ENCODE results near the gene MAMLD1. TPM values are rescaled to one million over a fixed set of nuclear protein-coding genes. Genes with fewer than 3 reads are reported as not detected.

MAMLD1 gene
- total RNA-seq, result 1 to 10 TPM; 1.9 to 2.1 TPM

DNA sequence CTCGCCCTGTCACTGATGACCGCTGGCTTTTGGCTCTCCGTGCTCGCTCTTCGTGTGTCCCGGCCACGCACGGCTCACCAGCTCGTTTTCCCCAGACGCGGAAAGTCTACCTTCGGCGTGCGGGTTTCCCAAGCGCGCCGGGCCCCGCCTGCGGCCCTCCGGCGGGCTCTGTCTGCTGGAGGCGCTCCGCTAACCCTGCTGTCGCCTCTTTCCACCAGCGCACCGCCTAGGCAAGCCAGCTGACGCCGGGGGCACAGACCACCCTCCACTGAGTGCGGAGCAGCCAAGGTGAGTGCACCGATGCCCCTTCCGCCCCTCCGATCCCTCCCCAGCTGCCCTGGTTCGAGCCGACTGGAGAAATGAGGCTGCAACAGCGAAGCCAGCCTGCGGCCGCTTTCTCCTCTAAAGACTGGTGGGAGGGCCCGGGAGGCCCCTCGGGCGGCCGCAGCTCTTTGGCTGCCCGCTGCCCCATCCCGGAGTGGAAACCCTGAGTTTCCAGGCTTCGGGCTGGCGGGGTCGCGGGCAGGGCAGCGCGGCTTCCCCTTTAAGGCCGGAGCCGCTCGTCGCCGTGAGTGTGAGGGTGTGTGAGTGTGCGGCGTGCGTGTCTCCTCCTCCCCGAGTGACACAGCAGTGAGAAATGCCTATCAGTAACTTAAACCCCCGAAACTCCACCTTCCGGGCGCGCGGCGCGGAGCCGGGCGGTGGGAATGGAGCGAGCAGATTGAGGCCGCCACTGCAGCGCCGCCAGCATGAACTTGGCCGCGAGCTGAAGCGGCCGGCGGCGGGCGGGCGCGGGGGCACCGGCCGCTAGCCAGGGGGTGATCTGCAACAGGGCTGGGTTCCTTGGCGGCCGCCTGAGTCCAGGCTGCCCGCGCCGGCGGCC is at the start of gene MAMLD1:
Gene MAMLD1 (plus strand): TSS at position 719 of the 883 bp plus-strand sequence. CDS start 82,200 bp downstream, outside the sequence.
- Mint-ChIP-seq H3K4me1 (no peaks in the 10 kb centered on the region), H3K9me3 (no peaks in the 10 kb centered on the region), H3K36me3 (ENCODE audit: low read depth) (no peaks in the 10 kb centered on the region), H3K27ac (peak within 1 kb of the TSS; percentile 54), H3K27me3 (no peaks in the 10 kb centered on the region), H3K4me3 (peak within 1 kb of the TSS; percentile 82)
- ATAC-seq (replicated peaks), result peak; percentile 73

GRCh38 chrX:150313514-150313913 is 49.6 kb upstream of the MAMLD1 start:
- H3K4me3 Mint-ChIP-seq, result no peak overlapping the region
- H3K4me1 Mint-ChIP-seq, result no peaks in the 10 kb centered on the region
- no peak overlapping the region for H3K27ac Mint-ChIP-seq
- no peaks in the 10 kb centered on the region for H3K36me3 Mint-ChIP-seq (ENCODE audit: low read depth)
- H3K9me3 Mint-ChIP-seq, result no peaks in the 10 kb centered on the region
- H3K27me3 Mint-ChIP-seq, result no peaks in the 10 kb centered on the region
- ATAC-seq (replicated peaks), result no peak

DNA sequence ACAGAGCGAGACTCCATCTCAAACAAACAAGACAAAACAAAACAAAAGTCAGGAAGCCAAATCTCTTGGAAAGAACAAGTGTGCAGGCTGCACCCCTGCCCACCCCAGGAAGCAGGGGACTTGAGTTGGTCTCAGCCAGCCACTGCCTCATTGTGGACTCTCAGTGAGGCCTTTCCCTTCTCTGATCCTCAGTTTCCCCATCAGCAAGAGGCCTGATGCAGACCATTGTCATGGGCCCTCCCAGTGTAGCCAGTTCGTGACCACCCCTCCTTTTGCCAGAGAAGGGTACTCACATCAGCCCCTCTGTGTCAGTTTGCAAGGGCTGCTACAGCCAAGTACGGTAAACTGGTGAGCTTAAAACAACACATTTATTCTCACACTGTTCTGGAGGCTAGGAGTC is 48.9 kb upstream of the MAMLD1 start:
- Mint-ChIP-seq H3K9me3 (no peaks in the 10 kb centered on the region), H3K4me3 (no peak overlapping the region), H3K36me3 (ENCODE audit: low read depth) (no peaks in the 10 kb centered on the region), H3K4me1 (no peaks in the 10 kb centered on the region), H3K27me3 (no peaks in the 10 kb centered on the region), H3K27ac (no peak overlapping the region)
- ATAC-seq (replicated peaks), result no peak

DNA sequence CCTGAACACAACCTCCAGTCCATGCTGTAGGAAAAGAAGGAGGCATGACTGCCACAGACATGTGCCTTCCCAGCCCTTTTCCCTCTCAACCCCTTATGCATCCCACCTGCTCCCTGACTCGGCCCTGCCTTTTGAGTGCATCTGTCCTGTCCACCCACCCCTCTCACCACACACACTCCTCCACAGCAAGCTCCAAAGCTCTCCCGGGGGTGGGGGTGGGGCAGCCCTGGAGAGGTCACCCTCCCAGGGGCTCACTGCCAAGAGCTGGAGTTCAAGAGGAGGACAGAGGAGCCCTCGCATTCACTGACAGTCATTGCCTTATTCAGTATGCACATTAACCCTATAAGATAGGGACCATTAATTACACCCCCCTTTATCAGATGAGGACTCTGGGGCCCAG is 46.6 kb upstream of the MAMLD1 start:
- no peaks in the 10 kb centered on the region for H3K9me3 Mint-ChIP-seq
- no peaks in the 10 kb centered on the region for H3K4me1 Mint-ChIP-seq
- no peak overlapping the region for H3K4me3 Mint-ChIP-seq
- no peaks in the 10 kb centered on the region for H3K27me3 Mint-ChIP-seq
- H3K27ac Mint-ChIP-seq, result no peak overlapping the region
- H3K36me3 Mint-ChIP-seq (ENCODE audit: low read depth), result no peaks in the 10 kb centered on the region
- ATAC-seq (replicated peaks), result no peak

GRCh38 chrX:150323020-150323419 is 40.1 kb upstream of the MAMLD1 start:
- ATAC-seq (replicated peaks), result no peak
- Mint-ChIP-seq H3K9me3 (no peaks in the 10 kb centered on the region), H3K36me3 (ENCODE audit: low read depth) (no peaks in the 10 kb centered on the region), H3K27me3 (no peaks in the 10 kb centered on the region), H3K4me1 (no peaks in the 10 kb centered on the region), H3K4me3 (no peak overlapping the region), H3K27ac (no peak overlapping the region)

GRCh38 chrX:150324035-150324728 is 38.9 kb upstream of the MAMLD1 start:
- Mint-ChIP-seq H3K4me3 (no peak overlapping the region), H3K27ac (no peak overlapping the region), H3K27me3 (no peaks in the 10 kb centered on the region), H3K36me3 (ENCODE audit: low read depth) (no peaks in the 10 kb centered on the region), H3K9me3 (no peaks in the 10 kb centered on the region), H3K4me1 (no peaks in the 10 kb centered on the region)
- no peak for ATAC-seq (replicated peaks)

DNA sequence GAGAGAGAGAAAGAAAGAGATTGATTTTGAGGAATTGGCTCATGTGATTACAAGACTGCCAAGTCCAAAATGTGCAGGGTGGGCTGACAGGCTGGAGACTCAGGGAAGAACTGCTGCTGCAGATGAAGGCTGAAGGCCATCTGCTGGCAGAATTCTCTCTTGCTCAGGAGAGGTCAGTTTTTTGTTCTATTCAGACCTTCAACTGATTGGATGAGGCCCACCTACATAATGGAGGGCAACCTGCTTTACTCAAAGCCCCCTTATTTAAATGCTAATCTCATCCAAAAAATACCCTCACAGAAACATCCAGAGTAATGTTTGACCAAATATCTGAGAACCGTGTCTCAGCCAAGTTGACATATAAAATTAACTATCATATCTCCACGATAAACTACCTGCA is 38.2 kb upstream of the MAMLD1 start:
- no peak overlapping the region for H3K27ac Mint-ChIP-seq
- no peak overlapping the region for H3K4me3 Mint-ChIP-seq
- no peak for ATAC-seq (replicated peaks)
- no peaks in the 10 kb centered on the region for H3K4me1 Mint-ChIP-seq
- H3K9me3 Mint-ChIP-seq, result no peaks in the 10 kb centered on the region
- H3K36me3 Mint-ChIP-seq (ENCODE audit: low read depth), result no peaks in the 10 kb centered on the region
- no peaks in the 10 kb centered on the region for H3K27me3 Mint-ChIP-seq

DNA sequence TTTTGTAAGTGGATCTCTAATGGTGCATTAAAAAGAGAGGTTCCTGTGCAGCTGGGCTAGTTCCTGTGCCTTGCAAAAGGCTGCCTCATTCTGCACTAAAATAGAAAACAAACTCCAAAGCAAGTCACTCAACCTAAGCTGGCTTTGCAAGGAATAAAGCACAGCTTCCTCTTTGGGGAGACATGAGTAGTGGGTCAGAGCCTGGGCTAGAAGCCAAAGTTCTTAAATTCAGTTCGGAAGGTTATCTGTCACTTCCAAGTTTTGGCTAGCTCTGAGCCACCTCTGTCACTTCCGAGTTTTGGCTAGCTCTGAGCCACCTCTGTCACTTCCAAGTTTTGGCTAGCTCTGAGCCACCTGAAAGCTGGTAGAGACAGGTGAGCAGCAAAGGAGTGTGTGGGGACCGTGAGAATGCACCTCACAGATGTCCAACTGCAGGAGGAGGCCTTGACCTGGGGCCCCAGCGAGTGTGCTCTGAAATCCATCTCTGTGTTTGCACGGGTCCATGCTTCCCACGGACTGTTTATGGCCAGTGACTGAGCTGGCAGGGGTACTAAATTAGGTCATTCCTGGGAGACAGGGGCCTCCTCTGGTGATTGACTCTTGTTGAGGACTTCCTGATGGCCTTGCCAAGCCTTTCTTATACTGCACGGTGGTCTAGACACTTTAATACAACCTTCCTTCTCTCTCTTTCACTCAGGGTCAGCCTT is 36.4 kb upstream of the MAMLD1 start:
- no peaks in the 10 kb centered on the region for H3K27me3 Mint-ChIP-seq
- no peak for ATAC-seq (replicated peaks)
- no peak overlapping the region for H3K4me3 Mint-ChIP-seq
- H3K27ac Mint-ChIP-seq, result no peak overlapping the region
- H3K4me1 Mint-ChIP-seq, result no peaks in the 10 kb centered on the region
- H3K36me3 Mint-ChIP-seq (ENCODE audit: low read depth), result no peaks in the 10 kb centered on the region
- H3K9me3 Mint-ChIP-seq, result no peaks in the 10 kb centered on the region

GRCh38 chrX:150329282-150329681 is 33.8 kb upstream of the MAMLD1 start:
- ATAC-seq (replicated peaks), result no peak
- Mint-ChIP-seq H3K27ac (no peak overlapping the region), H3K9me3 (no peaks in the 10 kb centered on the region), H3K4me3 (no peak overlapping the region), H3K27me3 (no peaks in the 10 kb centered on the region), H3K4me1 (no peaks in the 10 kb centered on the region), H3K36me3 (ENCODE audit: low read depth) (no peaks in the 10 kb centered on the region)

- no peaks in the 10 kb centered on the region for H3K36me3 Mint-ChIP-seq (ENCODE audit: low read depth)
- H3K27ac Mint-ChIP-seq, result no peak overlapping the region
- no peak for ATAC-seq (replicated peaks)
- no peaks in the 10 kb centered on the region for H3K4me1 Mint-ChIP-seq
- H3K27me3 Mint-ChIP-seq, result no peaks in the 10 kb centered on the region
- no peaks in the 10 kb centered on the region for H3K9me3 Mint-ChIP-seq
- H3K4me3 Mint-ChIP-seq, result no peak overlapping the region
Observed at GRCh38 chrX:150329868-150330267, 33.2 kb upstream of the MAMLD1 start.

DNA sequence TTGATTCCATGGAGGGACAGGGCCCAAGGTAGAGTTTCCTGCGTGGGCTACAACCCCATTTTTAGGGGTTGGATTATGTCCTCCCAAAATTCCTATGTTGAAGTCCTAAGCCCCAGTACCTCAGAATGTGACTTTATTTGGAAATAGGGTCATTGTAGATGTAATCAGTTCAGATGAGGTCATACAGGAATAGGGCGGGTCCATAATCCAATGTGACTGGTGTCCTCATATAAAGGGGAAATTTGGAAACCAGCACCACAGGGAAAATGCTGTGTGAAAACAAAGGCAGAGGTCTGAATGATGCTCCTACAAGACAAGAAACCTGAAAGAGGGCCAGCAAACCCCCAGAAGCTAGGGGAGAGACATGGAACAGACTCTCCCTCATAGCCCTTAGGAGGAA is 31.1 kb upstream of the MAMLD1 start:
- Mint-ChIP-seq H3K27me3 (no peaks in the 10 kb centered on the region), H3K27ac (no peak overlapping the region), H3K4me3 (no peak overlapping the region), H3K36me3 (ENCODE audit: low read depth) (no peaks in the 10 kb centered on the region), H3K9me3 (no peaks in the 10 kb centered on the region), H3K4me1 (no peaks in the 10 kb centered on the region)
- ATAC-seq (replicated peaks), result no peak

DNA sequence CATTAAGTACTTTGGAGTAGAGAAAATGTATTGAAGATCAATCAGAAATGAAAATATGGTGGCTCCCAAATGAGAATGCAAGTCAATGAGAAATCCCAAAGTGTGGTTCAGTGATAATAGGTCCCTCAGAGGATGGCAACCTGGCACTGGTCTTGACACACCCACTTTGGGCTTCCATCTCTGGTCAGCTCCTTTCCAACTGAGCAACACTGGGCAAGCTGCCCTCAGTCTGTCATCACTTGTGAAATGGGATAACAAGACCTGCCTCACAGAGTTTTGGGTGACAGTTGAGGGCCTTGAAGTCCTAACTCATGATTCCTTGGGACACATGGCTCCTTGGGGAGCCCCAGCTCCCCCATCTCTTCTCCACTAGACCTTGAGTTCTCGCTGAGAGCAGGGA is 29.0 kb upstream of the MAMLD1 start:
- H3K27me3 Mint-ChIP-seq, result no peaks in the 10 kb centered on the region
- ATAC-seq (replicated peaks), result no peak
- no peak overlapping the region for H3K4me3 Mint-ChIP-seq
- no peaks in the 10 kb centered on the region for H3K4me1 Mint-ChIP-seq
- H3K9me3 Mint-ChIP-seq, result no peaks in the 10 kb centered on the region
- no peak overlapping the region for H3K27ac Mint-ChIP-seq
- no peaks in the 10 kb centered on the region for H3K36me3 Mint-ChIP-seq (ENCODE audit: low read depth)

GRCh38 chrX:150334981-150335380 is 28.1 kb upstream of the MAMLD1 start:
- no peaks in the 10 kb centered on the region for H3K4me1 Mint-ChIP-seq
- no peaks in the 10 kb centered on the region for H3K36me3 Mint-ChIP-seq (ENCODE audit: low read depth)
- H3K27ac Mint-ChIP-seq, result no peak overlapping the region
- H3K4me3 Mint-ChIP-seq, result no peak overlapping the region
- no peak for ATAC-seq (replicated peaks)
- no peaks in the 10 kb centered on the region for H3K9me3 Mint-ChIP-seq
- H3K27me3 Mint-ChIP-seq, result no peaks in the 10 kb centered on the region

DNA sequence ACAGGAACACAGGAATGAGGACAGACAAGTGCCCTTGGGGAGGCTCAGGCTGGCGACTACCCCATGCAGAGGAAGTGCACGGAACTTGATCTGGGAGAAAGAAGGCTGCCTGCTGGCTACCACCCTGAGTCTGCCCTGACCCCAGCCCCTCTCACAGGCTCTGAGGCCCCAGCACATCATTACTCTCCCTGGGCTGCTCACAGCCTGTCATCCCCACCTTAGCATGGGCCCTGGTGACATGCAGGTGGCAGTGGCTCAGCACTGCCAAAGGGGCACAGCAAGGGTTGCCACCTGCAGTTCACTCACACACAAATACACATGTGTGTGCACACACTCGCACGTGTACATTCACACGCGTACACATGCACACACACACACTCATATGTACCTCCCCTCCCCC is 26.1 kb upstream of the MAMLD1 start:
- no peak overlapping the region for H3K27ac Mint-ChIP-seq
- ATAC-seq (replicated peaks), result no peak
- H3K9me3 Mint-ChIP-seq, result no peaks in the 10 kb centered on the region
- no peaks in the 10 kb centered on the region for H3K27me3 Mint-ChIP-seq
- H3K36me3 Mint-ChIP-seq (ENCODE audit: low read depth), result no peaks in the 10 kb centered on the region
- H3K4me1 Mint-ChIP-seq, result no peaks in the 10 kb centered on the region
- no peak overlapping the region for H3K4me3 Mint-ChIP-seq

GRCh38 chrX:150337536-150337935 is 25.6 kb upstream of the MAMLD1 start:
- H3K36me3 Mint-ChIP-seq (ENCODE audit: low read depth), result no peaks in the 10 kb centered on the region
- no peaks in the 10 kb centered on the region for H3K4me1 Mint-ChIP-seq
- H3K27me3 Mint-ChIP-seq, result no peaks in the 10 kb centered on the region
- no peaks in the 10 kb centered on the region for H3K9me3 Mint-ChIP-seq
- no peak overlapping the region for H3K27ac Mint-ChIP-seq
- no peak overlapping the region for H3K4me3 Mint-ChIP-seq
- ATAC-seq (replicated peaks), result no peak

Measured in activated T-helper 17 cell treated with anti-CD3 and anti-CD28 coated beads, Interleukin-2, amount 50 U/mL, for 72 hours (primary cell).